Liver (tissue), 9 donors: ENCODE measurements around the gene MN1. TPM values are rescaled to one million over a fixed set of nuclear protein-coding genes. Genes with fewer than 3 reads are reported as not detected.

Source experiments
- DNase-seq: peaks from one replicate; pipeline ENCODE4 v3.0.0-alpha.2; 2017; ENCODE audit warnings: low spot score
- H3K27ac ChIP-seq, 2 donors: one replicate each; pipeline ENCODE4 v1.7.0; 2013; ENCODE audit warnings: inconsistent platforms in 2 of 2, low read length in 2 of 2, control low read depth in 1 of 2, low read depth in 1 of 2, mild to moderate bottlenecking in 1 of 2
- H3K27me3 ChIP-seq, 4 donors: one replicate each; pipeline versions ENCODE4 v1.6.1 to v1.7.0; 2013; ENCODE audit warnings: low read length in 3 of 4, inconsistent platforms in 1 of 4, mild to moderate bottlenecking in 1 of 4, moderate library complexity in 1 of 4; ENCODE audit not compliant: control insufficient read depth in 4 of 4, insufficient read depth in 4 of 4
- H3K36me3 ChIP-seq, 4 donors: one replicate each; pipeline versions ENCODE4 v1.6.1 to v1.7.0; 2013; ENCODE audit warnings: low read length in 3 of 4, mild to moderate bottlenecking in 3 of 4, low read depth in 1 of 4, moderate library complexity in 1 of 4; ENCODE audit not compliant: control insufficient read depth in 4 of 4, insufficient read depth in 3 of 4
- H3K4me1 ChIP-seq, 4 donors: one replicate each; pipeline versions ENCODE4 v1.6.1 to v1.7.0; 2013; ENCODE audit warnings: low read length in 3 of 4, mild to moderate bottlenecking in 3 of 4, moderate library complexity in 1 of 4; ENCODE audit not compliant: control insufficient read depth in 4 of 4, insufficient read depth in 4 of 4
- H3K4me3 ChIP-seq, 3 donors: one replicate each; pipeline versions ENCODE4 v1.6.1 to v1.7.0; 2013; ENCODE audit warnings: low read length in 3 of 3, control low read depth in 1 of 3, low read depth in 1 of 3, mild to moderate bottlenecking in 1 of 3
- H3K9ac ChIP-seq, 2 donors: one replicate each; pipeline ENCODE4 v1.7.0; 2013; ENCODE audit warnings: low read length in 2 of 2, mild to moderate bottlenecking in 2 of 2, moderate library complexity in 2 of 2, control low read depth in 1 of 2, low read depth in 1 of 2
- H3K9me3 ChIP-seq, 4 donors: one replicate each; pipeline versions ENCODE4 v1.6.1 to v1.7.0; 2013; ENCODE audit warnings: low read length in 3 of 4; ENCODE audit not compliant: control insufficient read depth in 4 of 4
- EGR1 ChIP-seq, 2 donors: IDR thresholded peaks; 2 replicates each; pipeline ENCODE4 v1.6.1; 2016 to 2018; ENCODE audit warnings: antibody characterized with exemption in 2 of 2, low read depth in 2 of 2
- FOXA1 ChIP-seq: IDR thresholded peaks from 2 replicates; pipeline ENCODE4 v1.6.1; 2016; ENCODE audit warnings: antibody characterized with exemption
- FOXA2 ChIP-seq: IDR thresholded peaks from 2 replicates; pipeline ENCODE4 v1.6.1; 2016; ENCODE audit warnings: antibody characterized with exemption
- GABPA ChIP-seq, 2 donors: IDR thresholded peaks in 1 of 2; conservative IDR thresholded peaks in 1 of 2; 2 replicates each; pipeline ENCODE4 v1.6.1; 2016; ENCODE audit warnings: antibody characterized with exemption in 2 of 2, mild to moderate bottlenecking in 1 of 2, moderate library complexity in 1 of 2
- HNF4A ChIP-seq, 2 donors: conservative IDR thresholded peaks; 2 replicates each; pipeline ENCODE4 v1.6.1; 2016; ENCODE audit warnings: antibody characterized with exemption in 2 of 2, mild to moderate bottlenecking in 2 of 2
- HNF4G ChIP-seq: IDR thresholded peaks from 2 replicates; pipeline ENCODE4 v1.6.1; 2016; ENCODE audit warnings: antibody characterized with exemption
- JUND ChIP-seq, 2 donors: IDR thresholded peaks; 2 replicates each; pipeline ENCODE4 v1.6.1; 2016; ENCODE audit warnings: antibody characterized with exemption in 2 of 2
- NR2F2 ChIP-seq: IDR thresholded peaks from 2 replicates; pipeline ENCODE4 v1.6.1; 2016; ENCODE audit warnings: antibody characterized with exemption
- RAD21 ChIP-seq, 2 donors: IDR thresholded peaks; 2 replicates each; pipeline ENCODE4 v1.6.1; 2016; ENCODE audit warnings: antibody characterized with exemption in 2 of 2, mild to moderate bottlenecking in 2 of 2
- RXRA ChIP-seq, 2 donors: IDR thresholded peaks; 2 replicates each; pipeline ENCODE4 v1.6.1; 2017 to 2018; ENCODE audit warnings: antibody characterized with exemption in 2 of 2, mild to moderate bottlenecking in 1 of 2
- SP1 ChIP-seq: IDR thresholded peaks from 2 replicates; pipeline ENCODE4 v1.6.1; 2018; ENCODE audit warnings: antibody characterized with exemption, mild to moderate bottlenecking
- TAF1 ChIP-seq: conservative IDR thresholded peaks from 2 replicates; pipeline ENCODE4 v1.6.1; 2016; ENCODE audit warnings: antibody characterized with exemption, mild to moderate bottlenecking
- YY1 ChIP-seq: IDR thresholded peaks from 2 replicates; pipeline ENCODE4 v1.6.1; 2016; ENCODE audit warnings: antibody characterized with exemption, mild to moderate bottlenecking
- WGBS: extraction: QIAGEN DNeasy Blood & Tissue Kit; methylation state at CpG from one replicate; pipeline ENCODE4 v1.1.7; 2013; 5-methylcytosine and 5-hydroxymethylcytosine counted together
- polyA plus RNA-seq, 2 donors: library from polyadenylated mRNA; stranded (reverse) in 1 of 2; unstranded in 1 of 2; fragments of 200-250 nt in 1 of 2; fragments of >200 nt in 1 of 2; fragmentation: Nextera tagmentation in 1 of 2; extraction: Ambion mirVana in 1 of 2; gene quantifications; one replicate each; pipeline versions ENCODE4 v1.2.1 to v1.2.3, GENCODE V29; 2013 to 2015
- total RNA-seq, 2 donors: library from RNA; depleted of rRNA; stranded (reverse); fragments of >200 nt; gene quantifications; one replicate each; pipeline ENCODE4 v1.2.3, GENCODE V29; 2014
- TF ChIP-seq, protein P1 (sequence below): IDR thresholded peaks from 2 replicates; pipeline ENCODE4 v1.6.1; 2016; ENCODE audit warnings: antibody characterized with exemption
- TF ChIP-seq, protein P2 (sequence below): IDR thresholded peaks from 2 replicates; pipeline ENCODE4 v1.6.1; 2016; ENCODE audit warnings: antibody characterized with exemption
- TF ChIP-seq, protein P3 (sequence below): fragments of 150-350 bp; IDR thresholded peaks from 2 replicates; pipeline ENCODE4 v1.5.1; 2017; ENCODE audit warnings: improper control_type of control experiment, low read depth, low read length; ENCODE audit not compliant: missing input control
- TF ChIP-seq, protein P4 (sequence below): IDR thresholded peaks from 2 replicates; pipeline ENCODE4 v1.6.1; 2016; ENCODE audit warnings: antibody characterized with exemption, mild to moderate bottlenecking
- TF ChIP-seq, protein P5 (sequence below): IDR thresholded peaks from 2 replicates; pipeline ENCODE4 v1.6.1; 2016; ENCODE audit warnings: antibody characterized with exemption
- donor health status: healthy.
- donor health status: healthy.
- donor health status: healthy.
- donor health status: healthy.
- donor health status: healthy.

MN1 gene
- total and polyA plus RNA-seq, 4 donors: 0.10 to 0.33 (median 0.21) TPM

DNA sequence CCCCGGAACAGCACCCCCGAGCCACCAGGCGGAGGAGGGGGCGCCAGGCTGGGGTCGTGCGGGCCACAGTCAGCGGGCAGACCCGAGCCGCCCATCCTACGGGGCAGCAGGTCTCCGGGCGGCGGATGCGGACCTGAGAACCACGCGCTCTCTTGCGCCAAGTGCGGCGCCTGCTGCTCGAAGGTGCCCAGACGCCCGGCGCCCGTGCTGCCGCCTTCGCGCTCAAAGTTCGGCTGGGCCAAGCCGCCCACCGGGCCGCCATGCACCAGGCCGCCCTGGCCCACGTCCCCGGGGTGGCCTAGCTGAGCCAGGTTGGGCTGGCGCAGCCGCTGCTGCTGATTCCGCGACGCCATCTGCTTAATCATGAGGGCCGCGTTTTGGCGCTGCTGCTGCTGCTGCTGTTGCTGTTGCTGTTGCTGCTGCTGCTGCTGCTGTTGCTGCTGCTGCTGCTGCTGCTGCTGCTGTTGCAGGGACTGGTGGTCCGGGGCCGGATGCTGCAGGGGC lies 3.0 kb downstream of the MN1 start:
- Histone ChIP-seq H3K27me3 (peaks cover 0 to 5% (median 0%) of the 10 kb centered on the region in 4 donors), H3K4me3 (no peak overlapping the region), H3K27ac (no peak overlapping the region), H3K9me3 (no peaks in the 10 kb centered on the region), H3K36me3 (no peaks in the 10 kb centered on the region), H3K9ac (no peak overlapping the region), H3K4me1 (peaks cover 19 to 47% (median 21%) of the 10 kb centered on the region in 4 donors)
- WGBS: 41% methylated on average over 44 of the region's 44 CpGs
- no peak for DNase-seq
- TF ChIP-seq FOXA1: no peak
- TF ChIP-seq, protein P1, sequence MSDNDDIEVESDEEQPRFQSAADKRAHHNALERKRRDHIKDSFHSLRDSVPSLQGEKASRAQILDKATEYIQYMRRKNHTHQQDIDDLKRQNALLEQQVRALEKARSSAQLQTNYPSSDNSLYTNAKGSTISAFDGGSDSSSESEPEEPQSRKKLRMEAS: no peak
- no peak for TF ChIP-seq YY1
- TF ChIP-seq HNF4A (conservative IDR thresholded peaks at IDR 0.05): no peak
- TF ChIP-seq HNF4G: no peak
- TF ChIP-seq, protein P2, sequence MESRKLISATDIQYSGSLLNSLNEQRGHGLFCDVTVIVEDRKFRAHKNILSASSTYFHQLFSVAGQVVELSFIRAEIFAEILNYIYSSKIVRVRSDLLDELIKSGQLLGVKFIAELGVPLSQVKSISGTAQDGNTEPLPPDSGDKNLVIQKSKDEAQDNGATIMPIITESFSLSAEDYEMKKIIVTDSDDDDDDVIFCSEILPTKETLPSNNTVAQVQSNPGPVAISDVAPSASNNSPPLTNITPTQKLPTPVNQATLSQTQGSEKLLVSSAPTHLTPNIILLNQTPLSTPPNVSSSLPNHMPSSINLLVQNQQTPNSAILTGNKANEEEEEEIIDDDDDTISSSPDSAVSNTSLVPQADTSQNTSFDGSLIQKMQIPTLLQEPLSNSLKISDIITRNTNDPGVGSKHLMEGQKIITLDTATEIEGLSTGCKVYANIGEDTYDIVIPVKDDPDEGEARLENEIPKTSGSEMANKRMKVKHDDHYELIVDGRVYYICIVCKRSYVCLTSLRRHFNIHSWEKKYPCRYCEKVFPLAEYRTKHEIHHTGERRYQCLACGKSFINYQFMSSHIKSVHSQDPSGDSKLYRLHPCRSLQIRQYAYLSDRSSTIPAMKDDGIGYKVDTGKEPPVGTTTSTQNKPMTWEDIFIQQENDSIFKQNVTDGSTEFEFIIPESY: no peak
- no peak for TF ChIP-seq JUND (IDR thresholded peaks at IDR 0.05)
- no peak for TF ChIP-seq TAF1
- TF ChIP-seq NR2F2: no peak
- TF ChIP-seq FOXA2: no peak
- no peak for TF ChIP-seq GABPA (IDR thresholded peaks at IDR 0.05 in 1 of 2, conservative IDR thresholded peaks at IDR 0.05 in 1 of 2)
- TF ChIP-seq EGR1 (IDR thresholded peaks at IDR 0.05; ENCODE audit: low read depth in 2 of 2): no peak
- TF ChIP-seq SP1: no peak
- TF ChIP-seq RXRA (IDR thresholded peaks at IDR 0.05): no peak
- TF ChIP-seq, protein P3, sequence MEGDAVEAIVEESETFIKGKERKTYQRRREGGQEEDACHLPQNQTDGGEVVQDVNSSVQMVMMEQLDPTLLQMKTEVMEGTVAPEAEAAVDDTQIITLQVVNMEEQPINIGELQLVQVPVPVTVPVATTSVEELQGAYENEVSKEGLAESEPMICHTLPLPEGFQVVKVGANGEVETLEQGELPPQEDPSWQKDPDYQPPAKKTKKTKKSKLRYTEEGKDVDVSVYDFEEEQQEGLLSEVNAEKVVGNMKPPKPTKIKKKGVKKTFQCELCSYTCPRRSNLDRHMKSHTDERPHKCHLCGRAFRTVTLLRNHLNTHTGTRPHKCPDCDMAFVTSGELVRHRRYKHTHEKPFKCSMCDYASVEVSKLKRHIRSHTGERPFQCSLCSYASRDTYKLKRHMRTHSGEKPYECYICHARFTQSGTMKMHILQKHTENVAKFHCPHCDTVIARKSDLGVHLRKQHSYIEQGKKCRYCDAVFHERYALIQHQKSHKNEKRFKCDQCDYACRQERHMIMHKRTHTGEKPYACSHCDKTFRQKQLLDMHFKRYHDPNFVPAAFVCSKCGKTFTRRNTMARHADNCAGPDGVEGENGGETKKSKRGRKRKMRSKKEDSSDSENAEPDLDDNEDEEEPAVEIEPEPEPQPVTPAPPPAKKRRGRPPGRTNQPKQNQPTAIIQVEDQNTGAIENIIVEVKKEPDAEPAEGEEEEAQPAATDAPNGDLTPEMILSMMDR: no peak
- TF ChIP-seq RAD21 (IDR thresholded peaks at IDR 0.05): no peak
- TF ChIP-seq, protein P4, sequence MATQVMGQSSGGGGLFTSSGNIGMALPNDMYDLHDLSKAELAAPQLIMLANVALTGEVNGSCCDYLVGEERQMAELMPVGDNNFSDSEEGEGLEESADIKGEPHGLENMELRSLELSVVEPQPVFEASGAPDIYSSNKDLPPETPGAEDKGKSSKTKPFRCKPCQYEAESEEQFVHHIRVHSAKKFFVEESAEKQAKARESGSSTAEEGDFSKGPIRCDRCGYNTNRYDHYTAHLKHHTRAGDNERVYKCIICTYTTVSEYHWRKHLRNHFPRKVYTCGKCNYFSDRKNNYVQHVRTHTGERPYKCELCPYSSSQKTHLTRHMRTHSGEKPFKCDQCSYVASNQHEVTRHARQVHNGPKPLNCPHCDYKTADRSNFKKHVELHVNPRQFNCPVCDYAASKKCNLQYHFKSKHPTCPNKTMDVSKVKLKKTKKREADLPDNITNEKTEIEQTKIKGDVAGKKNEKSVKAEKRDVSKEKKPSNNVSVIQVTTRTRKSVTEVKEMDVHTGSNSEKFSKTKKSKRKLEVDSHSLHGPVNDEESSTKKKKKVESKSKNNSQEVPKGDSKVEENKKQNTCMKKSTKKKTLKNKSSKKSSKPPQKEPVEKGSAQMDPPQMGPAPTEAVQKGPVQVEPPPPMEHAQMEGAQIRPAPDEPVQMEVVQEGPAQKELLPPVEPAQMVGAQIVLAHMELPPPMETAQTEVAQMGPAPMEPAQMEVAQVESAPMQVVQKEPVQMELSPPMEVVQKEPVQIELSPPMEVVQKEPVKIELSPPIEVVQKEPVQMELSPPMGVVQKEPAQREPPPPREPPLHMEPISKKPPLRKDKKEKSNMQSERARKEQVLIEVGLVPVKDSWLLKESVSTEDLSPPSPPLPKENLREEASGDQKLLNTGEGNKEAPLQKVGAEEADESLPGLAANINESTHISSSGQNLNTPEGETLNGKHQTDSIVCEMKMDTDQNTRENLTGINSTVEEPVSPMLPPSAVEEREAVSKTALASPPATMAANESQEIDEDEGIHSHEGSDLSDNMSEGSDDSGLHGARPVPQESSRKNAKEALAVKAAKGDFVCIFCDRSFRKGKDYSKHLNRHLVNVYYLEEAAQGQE: no peak
- TF ChIP-seq, protein P5, sequence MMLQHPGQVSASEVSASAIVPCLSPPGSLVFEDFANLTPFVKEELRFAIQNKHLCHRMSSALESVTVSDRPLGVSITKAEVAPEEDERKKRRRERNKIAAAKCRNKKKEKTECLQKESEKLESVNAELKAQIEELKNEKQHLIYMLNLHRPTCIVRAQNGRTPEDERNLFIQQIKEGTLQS: no peak
